Ramos (cell line): Measurements from ENCODE around the gene KRT2.
"Not testable (repeated sequence)": the region's sequence is repeated elsewhere in the genome, so short reads cannot be mapped to it uniquely, and the experiment has no call there.

ENCODE experiments used
- in situ Hi-C: fragments of 300-500 bp; cut with MboI; formaldehyde crosslinking; loops from one replicate; pipeline ENCODE4 v1.14.3; 2022; ENCODE audit warnings: low sequenced_read_pairs; ENCODE audit not compliant: unreplicated experiment

The KRT2 gene

GRCh38 chr12:52686063-52686462 lies 34.1 kb upstream of the KRT2 start:
- in situ Hi-C loops, result no loop called here

GRCh38 chr12:52685406-52685890 lies 33.4 kb upstream of the KRT2 start:
- in situ Hi-C loops, result no loop called here

- in situ Hi-C loops, result no loop called here
These were observed 32.4 kb upstream of the KRT2 start for GRCh38 chr12:52684431-52684830.

- in situ Hi-C loops, result no loop called here
These were observed 31.7 kb upstream of the KRT2 start for GRCh38 chr12:52683575-52684300.

GRCh38 chr12:52682938-52683574 lies 31.0 kb upstream of the KRT2 start:
- in situ Hi-C loops, result no loop called here

GRCh38 chr12:52682381-52682660 lies 30.3 kb upstream of the KRT2 start:
- in situ Hi-C loops, result no loop called here

GRCh38 chr12:52681526-52682380 lies 29.7 kb upstream of the KRT2 start:
- in situ Hi-C loops, result no loop called here

GRCh38 chr12:52680363-52680762 lies 28.4 kb upstream of the KRT2 start, which contains the start of gene KRT1:
KRT1 (minus strand) TSS chr12:52680407; CDS start chr12:52680348, 59 bp downstream.
- in situ Hi-C loops, result no loop called here

GRCh38 chr12:52679875-52680274 lies 27.9 kb upstream of the KRT2 start:
- in situ Hi-C loops, result no loop called here

GRCh38 chr12:52677671-52678070 lies 25.7 kb upstream of the KRT2 start:
- in situ Hi-C loops, result no loop called here

GRCh38 chr12:52677126-52677525 lies 25.1 kb upstream of the KRT2 start:
- in situ Hi-C loops, result no loop called here

- in situ Hi-C loops, result no loop called here
These were observed 24.2 kb upstream of the KRT2 start for GRCh38 chr12:52676163-52676562.

GRCh38 chr12:52675301-52675701 lies 23.3 kb upstream of the KRT2 start:
- in situ Hi-C loops, result no loop called here

- in situ Hi-C loops, result no loop called here
These were observed 22.4 kb upstream of the KRT2 start for GRCh38 chr12:52674433-52674775.

- in situ Hi-C loops, result no loop called here
These were observed 21.9 kb upstream of the KRT2 start for GRCh38 chr12:52673713-52674432.

- in situ Hi-C loops, result no loop called here
These were observed 21.2 kb upstream of the KRT2 start for GRCh38 chr12:52673217-52673616.

GRCh38 chr12:52672321-52672933 lies 20.4 kb upstream of the KRT2 start:
- in situ Hi-C loops, result no loop called here

- in situ Hi-C loops, result no loop called here
These were observed 18.9 kb upstream of the KRT2 start for GRCh38 chr12:52670961-52671360.

GRCh38 chr12:52670506-52670905 lies 18.5 kb upstream of the KRT2 start:
- in situ Hi-C loops, result no loop called here

- in situ Hi-C loops, result not testable (repeated sequence)
These were observed 17.9 kb upstream of the KRT2 start for GRCh38 chr12:52669941-52670340.
